Daoy (cell line): ENCODE results near the gene TRIM29. TPM values are rescaled to one million over a fixed set of nuclear protein-coding genes. Genes with fewer than 3 reads are reported as not detected.

ENCODE experiments used
- DNase-seq: peaks from one replicate; pipeline ENCODE4 v3.0.0-alpha.2; 2015; ENCODE audit warnings: low read depth
- total RNA-seq: library from RNA; depleted of rRNA; stranded (reverse); fragments of >200 nt; shearing (Covaris generic); gene quantifications from 2 replicates; pipeline ENCODE4 v1.2.3, GENCODE V29; 2014

TRIM29 gene
- total RNA-seq, 1 experiment from 2014 or later = 0.06 TPM

- DNase-seq = no peak
Measured at GRCh38 chr11:120139316-120140069, 1.6 kb upstream of the TRIM29 start.

DNA sequence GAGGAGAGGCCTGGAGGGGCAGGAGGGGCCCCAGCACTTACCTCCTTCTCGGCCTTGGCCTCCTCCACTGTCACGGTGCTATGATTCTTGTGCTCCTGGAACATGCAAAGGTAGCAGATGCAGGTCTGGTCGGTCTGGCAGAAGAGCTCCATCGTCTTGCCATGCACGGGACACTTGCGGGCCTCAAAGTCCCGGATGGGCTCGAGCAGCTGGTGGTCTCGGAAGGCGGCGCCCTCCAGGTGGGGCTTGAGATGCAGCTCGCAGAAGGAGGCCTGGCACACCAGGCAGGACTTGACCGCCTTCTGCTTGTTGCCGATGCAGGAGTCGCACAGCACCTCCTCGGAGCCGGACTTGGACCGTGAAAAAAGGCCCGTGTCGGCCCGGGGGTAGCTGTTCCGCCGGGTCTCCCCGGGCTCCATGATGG lies 714 bp downstream of the TRIM29 start:
- DNase-seq = no peak

- no peak for DNase-seq
Measured at GRCh38 chr11:120136356-120136755, 1.6 kb downstream of the TRIM29 start.

GRCh38 chr11:120135838-120136237 lies 2.1 kb downstream of the TRIM29 start:
- DNase-seq = no peak

DNA sequence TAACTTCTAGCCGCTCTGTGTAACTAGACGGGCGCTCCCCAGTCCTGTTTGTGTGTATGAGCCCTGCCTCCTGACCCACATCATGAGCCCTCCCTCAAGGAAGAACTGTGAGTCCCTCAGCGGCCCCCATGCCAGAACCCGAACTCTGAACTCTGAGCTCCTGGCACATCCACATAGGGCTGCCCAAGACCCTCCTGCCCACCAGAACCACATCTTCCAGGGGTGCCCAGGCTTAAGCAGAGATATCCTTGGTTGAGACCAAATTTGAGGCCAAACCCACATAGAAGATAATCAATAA lies 3.0 kb downstream of the TRIM29 start:
- DNase-seq = no peak

GRCh38 chr11:120134106-120134930 lies 3.6 kb downstream of the TRIM29 start:
- no peak for DNase-seq

DNA sequence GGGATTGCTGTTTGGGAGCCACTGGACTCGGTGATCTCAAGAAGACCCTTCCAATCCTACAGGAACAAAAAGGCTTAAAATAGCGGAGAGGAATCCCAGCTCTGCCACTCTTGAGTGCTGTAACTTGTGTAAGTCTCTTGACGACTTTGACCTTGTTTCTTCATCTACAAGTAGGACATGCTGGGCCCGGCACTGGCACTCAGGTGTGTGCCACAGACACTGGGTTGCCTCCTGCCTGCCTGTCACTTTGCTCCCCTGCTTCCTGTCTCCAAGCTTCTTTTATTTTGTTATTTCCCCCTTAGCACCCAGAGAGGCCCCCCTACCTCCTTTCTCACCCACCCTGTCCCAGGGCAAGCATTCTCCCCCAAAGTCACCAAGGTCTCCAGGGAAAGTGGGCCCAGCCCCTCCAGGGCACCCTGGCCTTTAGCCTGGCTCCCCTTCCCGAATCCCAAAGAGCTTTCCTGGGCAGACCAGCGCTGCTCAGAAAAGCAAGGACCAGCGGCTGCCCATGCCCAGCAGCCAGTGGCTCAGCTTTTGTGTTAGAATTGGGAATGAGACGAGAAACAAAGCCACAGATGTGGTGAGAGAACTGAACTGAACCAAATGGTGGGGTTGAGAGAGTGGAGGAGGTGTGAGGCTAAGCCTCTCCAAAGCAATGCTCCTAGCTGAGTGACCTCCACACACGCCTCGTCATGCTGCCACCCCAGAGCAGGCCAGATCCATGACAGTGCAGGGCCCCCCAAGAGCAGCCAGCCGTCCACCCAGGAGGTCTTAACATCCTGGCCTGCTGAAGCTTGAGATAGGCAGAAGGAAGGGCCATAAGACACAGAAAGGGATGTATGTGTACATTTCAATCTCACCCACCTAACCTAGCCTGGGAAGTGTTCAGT lies 4.5 kb downstream of the TRIM29 start:
- DNase-seq = no peak

DNA sequence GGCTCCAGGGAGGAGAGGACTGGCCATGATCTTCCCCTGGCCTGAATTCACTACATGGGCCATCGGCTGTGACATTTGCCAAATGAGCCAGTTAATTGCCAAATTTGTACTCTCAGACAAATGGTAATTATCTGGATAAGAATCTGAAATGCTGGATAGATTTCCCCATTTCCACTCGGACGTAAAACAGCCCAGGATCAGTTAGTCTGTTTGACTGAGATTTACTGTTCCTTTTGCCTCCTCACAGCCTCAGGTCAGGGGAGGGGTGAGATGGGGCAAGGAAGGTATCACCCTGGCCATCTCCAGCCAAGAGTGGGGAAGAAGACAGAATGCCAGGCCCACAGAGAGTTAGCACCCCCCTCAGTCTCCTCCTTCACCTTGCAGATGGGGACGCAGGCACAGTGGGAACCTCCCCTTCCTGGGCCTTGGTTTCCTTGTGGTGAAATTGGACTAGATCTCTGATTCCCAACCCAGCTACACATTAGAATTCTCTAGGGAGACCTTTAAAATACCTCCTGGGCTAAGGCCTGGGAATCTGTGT lies 5.2 kb downstream of the TRIM29 start:
- DNase-seq = no peak

GRCh38 chr11:120131941-120132644 lies 5.8 kb downstream of the TRIM29 start:
- DNase-seq = no peak

DNA sequence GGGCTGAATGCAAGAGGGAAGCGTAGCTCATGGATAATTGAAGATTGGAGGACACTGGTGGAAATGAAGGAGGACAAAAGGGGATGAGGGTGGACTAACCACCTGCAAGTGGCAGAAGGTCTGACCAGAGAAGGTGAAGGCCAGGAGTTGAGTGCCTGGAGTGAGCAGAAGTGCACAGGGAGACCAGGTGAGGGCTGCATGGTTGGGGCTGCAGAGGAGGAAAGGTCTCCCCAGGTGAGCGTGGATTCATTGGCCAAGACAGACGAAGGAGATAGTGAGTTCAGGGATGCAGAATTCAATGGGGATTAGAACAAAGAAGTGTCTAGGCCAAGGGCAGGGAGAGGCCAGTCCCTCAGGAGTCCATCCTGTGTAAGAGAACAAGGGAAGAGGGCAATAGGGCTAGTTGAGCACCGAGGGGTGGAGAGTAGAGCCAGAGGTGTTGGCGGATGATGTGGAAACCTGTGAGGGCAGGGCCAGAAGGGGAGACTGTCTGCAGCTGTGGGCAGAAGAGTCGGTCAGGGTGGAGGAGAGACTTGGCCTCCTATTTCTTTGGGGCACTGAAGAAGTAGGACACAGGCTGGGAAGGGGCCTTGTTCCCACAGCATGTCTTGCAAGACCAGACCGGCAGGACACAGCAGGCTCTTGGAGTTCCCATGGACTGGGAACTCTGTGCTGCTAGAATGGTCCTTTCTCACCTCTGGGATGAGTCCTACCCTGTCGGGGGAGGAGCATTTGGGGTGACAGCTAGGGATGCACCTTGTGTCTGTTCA lies 6.7 kb downstream of the TRIM29 start:
- no peak for DNase-seq

DNA sequence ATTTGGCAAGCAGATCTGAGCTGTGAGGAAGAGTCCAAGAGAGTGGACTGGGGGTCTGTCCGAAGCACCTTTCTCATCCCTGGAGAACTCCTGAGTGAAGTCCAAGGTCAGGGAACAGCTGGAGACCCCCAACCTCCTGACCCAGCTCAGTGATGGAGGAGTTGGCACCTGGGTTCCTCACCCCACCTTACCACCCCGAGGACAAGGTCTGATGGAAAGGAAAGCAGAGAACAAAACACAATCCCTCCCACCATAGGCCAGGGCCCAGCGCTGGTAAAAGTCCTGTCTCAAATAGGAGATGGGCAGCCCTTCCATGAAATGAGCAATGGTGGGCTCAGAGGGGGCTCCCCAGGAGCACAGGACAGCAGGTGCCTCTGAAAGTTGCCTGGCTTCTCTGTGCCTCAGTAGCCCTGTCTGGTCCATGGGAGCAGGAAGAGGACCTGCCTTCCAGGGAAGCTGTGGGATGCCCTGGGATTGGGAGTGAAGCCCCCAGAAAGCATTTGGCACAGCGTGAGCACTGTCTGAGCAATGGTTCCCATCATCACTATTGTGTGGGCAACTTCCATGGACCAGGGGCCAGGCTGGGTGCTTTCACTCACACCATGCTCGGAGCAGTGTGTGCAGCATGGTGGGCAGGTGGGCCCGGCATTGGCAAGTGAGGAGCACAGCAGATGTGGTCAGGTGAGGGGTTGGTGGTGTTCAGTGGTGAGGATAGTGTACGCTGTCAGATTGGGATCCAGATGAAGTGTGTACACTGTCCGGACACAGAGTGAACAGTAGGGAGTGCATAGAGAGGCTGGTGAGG lies 7.5 kb downstream of the TRIM29 start:
- DNase-seq = no peak

DNA sequence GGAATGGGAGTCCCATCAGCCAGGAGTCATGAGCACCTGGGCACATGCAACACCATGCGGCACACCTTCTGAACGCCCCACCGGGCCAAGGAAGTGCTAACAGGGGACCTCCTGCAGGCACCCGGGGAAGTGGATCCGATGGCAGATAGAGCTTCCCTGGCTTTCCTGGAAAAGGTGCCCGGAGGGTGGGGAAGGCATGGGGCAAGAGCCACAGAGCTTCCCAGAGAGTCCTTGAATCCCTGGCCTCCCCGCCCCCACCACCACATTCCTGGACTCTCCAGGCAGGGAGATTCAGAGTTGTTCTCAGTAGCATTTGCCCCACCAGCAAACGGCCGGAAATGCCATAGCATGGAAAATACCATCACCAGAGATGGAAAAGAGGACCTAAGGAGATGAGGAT lies 8.3 kb downstream of the TRIM29 start:
- DNase-seq = no peak

GRCh38 chr11:120128392-120129119 lies 9.4 kb downstream of the TRIM29 start:
- peak; percentile 39 for DNase-seq

DNA sequence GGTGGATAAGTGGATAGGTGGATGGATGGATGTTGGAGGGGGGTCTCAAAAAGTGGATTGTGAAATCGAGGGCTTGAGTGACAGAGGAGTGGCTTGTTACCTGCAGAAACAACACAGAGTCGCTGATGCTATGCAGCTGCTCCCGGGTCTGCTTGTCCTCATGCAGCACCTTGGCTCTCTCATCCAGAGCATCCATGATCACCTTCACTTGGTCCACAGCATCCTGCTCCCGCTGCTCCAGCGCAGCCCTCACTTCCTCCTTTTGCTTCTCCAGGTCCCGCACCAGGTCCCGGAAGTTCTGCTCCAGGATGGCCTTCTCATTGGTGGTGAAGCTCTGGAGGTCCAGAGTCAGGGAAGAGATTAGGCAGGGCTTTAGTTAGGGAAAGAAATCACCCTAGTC lies 10.7 kb downstream of the TRIM29 start:
- no peak for DNase-seq

GRCh38 chr11:120126620-120127019 lies 11.3 kb downstream of the TRIM29 start:
- DNase-seq = no peak

- DNase-seq = no peak
Measured at GRCh38 chr11:120125509-120125908, 12.4 kb downstream of the TRIM29 start.

DNA sequence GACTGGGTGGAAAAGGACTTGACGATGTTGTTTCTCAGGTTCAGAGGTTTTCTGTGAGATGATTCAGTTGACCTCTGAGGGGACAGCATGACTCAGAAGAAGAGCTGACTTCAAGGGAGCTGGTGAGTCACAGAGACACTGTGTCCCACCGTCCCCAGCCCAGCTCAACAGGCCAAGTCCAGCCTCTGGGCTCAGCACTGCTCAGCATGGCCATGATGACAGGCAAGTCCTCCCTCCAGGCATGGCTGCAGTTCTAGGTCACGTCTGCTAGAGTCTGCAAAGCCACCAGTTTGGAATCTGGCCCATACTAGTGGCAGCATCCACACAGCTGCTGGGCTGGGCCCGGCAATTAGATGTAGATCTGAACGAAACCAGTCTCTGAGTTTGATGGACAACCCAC lies 12.9 kb downstream of the TRIM29 start:
- DNase-seq = peak; percentile 29

- DNase-seq = no peak
Measured at GRCh38 chr11:120124355-120124754, 13.6 kb downstream of the TRIM29 start.

DNA sequence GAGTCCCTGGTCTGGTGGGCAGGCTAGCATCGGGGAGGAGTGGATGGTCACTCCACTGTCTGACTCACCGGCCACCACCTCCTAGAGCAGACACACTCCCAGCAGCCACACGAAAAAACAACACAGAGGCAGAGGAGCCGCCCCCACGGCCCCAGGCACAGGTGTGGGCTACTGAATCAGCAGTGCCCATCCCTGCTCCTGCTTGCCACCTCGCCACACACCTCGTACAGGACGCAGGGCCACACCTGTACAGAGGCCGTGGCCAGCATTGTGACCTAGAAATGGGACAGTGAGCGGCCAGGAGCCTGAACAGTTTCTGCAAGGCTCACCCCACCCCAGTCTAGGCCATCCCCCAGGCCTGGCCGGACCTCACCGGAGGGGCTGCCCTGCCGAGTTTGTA lies 14.0 kb downstream of the TRIM29 start:
- no peak for DNase-seq
